ENCODE data around the gene GLRX3.

The GLRX3 gene

DNA sequence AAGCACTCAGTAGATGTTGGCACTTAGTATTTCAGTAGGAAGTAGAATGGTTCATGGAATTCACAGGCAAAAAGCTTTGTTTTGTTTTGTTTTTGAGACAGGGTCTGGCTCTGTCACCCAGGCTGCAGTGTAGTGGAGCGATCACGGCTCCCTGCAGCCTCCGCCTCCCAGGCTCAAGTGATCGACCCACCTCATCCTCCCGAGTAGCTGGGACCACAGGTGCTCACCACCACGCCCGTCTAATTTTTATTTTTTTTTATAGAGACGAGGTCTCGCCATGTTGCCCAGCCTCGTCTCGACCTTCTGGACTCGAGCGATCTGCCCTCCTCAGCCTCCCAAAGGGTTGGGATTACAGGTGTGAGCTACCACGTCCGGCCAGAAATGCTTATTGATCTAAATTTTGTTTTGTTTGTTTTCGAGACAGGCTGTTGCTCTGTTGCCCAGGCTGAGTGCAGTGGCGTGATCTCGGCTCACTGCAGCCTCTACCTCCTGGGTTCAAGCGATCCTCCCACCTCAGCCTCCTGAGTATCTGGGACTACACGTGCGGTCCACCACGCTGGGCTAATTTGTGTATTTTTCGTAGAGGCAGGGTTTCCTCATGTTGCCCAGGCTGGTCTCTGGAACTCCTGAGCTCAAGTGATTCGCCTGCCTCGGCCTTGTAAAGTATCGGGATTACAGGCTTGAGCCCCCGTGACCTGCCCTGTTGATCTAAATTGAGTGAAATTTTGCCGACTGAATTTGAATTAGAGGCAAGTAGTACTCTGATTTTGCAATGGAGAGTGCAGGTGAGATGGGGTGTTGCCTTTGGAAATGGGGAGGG, 1.7 kb downstream of the GLRX3 start:
- DNase-seq, result no peak

DNA sequence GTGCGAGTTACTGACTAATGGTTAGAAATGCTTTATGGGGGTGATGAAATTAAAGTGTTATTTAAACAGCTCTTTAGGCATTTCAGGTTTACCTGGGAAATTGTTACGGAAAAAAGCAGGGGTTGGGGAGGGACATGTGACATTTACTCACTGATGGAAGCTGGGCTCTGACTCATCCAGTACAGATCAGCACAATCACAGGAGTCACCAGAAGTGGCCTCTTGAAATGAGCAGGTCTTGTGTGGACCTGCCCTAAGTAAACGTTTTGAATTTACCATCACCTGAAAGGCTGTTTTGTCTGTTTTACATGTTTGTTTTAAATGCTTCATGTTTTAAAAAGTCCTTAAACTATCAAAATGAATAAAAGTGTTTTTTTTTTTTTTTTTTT, 2.3 kb downstream of the GLRX3 start:
- peak; percentile 44 for DNase-seq

DNA sequence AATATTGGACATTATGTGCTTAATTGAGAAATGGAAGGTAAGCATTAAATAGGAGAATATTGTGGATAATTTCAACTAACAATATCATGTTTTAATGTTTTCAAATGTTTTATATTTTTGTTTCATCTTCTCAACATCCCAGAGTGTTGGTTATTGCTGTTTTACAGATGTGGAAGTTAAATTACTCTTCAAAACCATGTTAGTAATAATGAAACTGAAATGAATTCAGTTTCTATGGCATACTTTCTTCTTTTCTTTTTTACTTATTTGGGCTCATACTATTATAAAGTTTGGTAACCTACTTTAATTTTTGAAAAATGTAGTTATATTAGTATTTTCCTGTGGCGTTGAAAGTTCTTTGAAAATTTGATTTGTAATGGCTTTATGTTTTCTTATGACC, 4.2 kb downstream of the GLRX3 start:
- DNase-seq, result no peak

- DNase-seq, result no peak
These were observed 4.8 kb downstream of the GLRX3 start for GRCh38 chr10:130141038-130141437.

- DNase-seq, result no peak
These were observed 5.3 kb downstream of the GLRX3 start for GRCh38 chr10:130141460-130141859.

DNA sequence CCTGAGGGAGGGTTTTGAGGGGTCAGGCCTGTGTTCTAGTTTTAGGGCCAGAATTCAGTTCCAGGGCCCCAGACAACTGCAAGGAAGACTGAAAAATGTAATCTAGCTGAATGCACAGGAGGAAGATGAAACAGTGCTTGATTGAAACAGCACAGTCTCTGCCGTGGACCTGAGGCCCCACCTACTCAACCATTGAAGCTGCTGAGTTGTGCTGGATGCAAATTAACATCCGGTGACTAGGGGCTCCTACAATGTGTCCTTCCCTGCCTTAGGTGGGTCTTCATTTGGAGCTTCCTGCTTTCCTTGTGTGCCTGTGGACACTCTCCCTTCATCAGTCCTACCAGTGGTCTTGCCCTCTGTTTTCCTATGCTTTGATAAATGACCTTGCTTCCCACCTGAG, 5.7 kb downstream of the GLRX3 start:
- DNase-seq, result no peak

DNA sequence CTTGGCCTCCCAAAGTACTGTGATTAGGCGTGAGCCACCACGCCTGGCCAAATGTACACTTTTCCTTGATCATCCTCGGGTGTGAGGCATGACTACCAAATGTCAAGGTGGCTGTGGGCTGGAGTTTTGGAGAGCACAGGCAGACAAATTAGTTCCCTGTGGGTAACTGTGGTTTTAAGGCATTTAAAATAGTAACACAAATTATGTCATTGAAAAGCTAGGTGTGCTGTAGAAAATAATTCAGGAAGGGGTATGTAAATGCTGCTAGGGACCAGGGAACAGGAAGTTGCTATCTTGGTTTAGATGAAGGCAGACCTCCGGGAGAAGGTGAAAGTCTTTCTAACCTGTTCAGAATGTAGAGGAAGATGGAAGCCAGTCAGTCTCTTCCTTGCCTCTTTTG, 9.9 kb downstream of the GLRX3 start:
- DNase-seq, result no peak

- DNase-seq, result no peak
These were observed 23.1 kb downstream of the GLRX3 start for GRCh38 chr10:130159192-130159794.

GRCh38 chr10:130160775-130161174, 24.6 kb downstream of the GLRX3 start:
- DNase-seq, result no peak

DNA sequence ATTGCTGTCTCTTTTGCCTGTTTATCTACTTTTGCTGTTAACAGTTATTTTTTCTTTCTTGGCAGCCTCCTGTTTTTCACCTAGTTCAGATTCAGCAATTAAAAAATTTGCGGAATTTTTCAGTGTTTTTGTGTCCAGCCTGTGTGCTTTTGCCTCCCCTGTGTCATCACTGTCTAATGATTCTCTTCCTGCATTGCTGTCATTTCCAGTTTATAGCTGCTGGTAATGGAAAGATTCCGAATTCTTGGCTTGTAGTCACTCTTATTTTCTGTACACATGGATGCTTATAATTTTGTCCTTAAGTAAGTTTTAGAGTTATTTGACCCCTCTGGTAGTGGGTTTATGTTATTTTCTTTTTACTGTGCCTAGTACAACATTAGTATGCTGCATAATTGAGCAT, 25.1 kb downstream of the GLRX3 start:
- DNase-seq, result no peak

GRCh38 chr10:130167193-130167592, 31.0 kb downstream of the GLRX3 start:
- DNase-seq, result no peak

DNA sequence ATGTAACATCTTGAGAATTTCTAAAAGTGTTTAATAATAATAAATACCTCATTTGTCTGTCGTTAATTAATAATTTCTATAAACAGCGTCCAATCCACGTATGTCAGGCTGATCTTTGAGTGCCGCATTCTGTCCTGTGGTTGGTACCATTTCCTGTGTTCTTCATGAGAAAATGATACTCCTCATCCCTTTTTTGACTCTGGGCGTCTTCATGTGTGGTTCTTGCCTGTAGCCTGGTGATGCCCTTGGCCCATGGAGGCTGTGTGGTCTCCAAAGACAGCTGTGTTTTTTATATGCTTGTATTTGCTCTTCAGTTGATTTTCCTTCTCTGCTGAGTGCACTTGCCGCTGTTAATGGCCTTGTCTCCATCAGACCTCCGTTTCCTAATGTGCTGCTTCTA, 31.5 kb downstream of the GLRX3 start:
- no peak for DNase-seq

DNA sequence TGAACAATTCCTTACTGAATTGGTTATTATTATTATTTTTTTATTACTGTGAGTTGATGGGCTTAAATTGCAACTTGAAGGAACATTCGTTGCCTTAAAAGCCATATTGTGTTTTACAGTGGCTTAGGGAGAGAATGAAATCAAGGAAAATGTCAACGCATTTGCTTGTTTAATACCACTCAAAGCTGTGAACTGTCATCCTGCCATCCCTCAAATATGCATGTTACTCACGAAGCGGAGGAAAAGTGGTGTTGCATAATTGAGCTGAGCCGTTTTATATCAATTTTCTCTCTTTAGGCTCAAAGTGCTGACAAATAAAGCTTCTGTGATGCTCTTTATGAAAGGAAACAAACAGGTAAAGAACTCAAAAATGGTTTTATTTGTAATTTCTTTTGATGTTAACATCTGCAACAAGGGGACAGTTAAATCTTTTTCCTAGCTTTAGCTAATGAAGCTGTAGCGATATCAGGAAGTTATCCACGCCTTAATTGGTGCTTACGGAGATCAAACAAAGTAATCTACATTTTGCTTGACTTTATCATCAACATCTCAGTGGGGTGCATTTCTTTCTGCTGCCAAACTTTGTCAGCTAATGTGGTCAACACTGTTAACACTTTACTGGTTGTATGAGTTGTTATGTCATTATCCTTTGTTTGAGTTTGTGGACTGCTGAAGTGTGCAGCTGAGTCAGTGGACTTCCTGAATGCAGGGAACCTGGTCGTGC, 33.1 kb downstream of the GLRX3 start:
- DNase-seq, result no peak

DNA sequence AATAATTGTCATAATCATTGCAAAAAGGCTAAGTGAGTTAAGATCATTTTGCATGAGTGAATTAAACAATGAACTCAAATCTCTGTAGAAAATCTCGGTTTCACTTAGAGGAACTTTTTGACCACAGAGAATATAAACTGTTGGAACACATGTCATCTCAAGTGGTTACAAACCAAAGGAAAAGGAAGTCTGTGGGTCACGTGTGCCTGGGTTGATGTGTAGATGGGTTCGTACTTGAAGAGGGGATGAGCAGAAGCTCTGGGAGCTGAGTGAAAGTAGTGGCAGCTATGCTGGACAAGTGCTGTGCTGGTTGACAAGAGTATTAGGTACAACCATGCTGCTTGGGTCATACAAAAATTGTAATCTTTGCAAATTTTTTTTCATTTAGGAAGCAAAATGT, 35.0 kb downstream of the GLRX3 start:
- no peak for DNase-seq

- DNase-seq, result no peak
These were observed 38.1 kb downstream of the GLRX3 start for GRCh38 chr10:130174328-130174727.

DNA sequence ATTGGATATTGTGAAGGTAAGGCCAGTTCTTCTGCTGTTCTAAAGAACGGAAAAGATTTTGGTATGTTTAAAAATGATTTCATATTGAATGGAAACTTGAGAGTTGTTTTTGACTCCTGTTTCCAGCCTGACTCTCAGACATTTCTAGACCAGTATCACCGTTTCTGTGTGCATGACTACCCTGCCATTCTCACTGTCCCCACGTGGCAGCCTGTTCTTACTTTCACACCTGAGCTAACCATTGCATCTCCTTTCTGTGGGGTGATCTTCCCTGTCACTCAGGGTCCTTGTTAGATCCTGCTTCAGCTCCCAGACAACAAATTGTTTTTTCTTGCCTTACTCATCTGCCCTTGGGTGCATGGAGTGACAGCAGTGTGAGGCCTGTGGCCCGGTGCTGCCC, 38.9 kb downstream of the GLRX3 start:
- DNase-seq, result no peak

DNA sequence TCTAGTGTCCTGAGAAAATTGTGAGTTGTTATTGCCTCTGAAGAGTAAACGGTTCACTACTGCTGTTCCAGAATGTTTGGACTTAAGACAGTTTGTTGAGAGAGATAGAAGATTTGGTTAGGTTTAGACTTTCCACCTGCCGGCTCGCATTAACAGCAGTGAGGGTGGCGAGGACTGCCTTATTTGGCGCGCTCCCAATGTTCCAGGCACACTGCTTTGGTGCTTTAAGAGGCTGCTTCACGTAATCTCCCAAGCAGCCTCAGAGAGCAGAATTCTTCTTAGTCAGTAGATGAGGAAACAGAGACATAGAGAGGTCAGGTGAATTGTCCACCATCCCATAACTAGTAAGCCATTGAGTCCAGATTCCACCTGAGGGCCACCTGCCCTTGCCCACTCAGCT, 41.1 kb downstream of the GLRX3 start:
- DNase-seq, result no peak

GRCh38 chr10:130179640-130180039, 43.4 kb downstream of the GLRX3 start:
- DNase-seq, result no peak

DNA sequence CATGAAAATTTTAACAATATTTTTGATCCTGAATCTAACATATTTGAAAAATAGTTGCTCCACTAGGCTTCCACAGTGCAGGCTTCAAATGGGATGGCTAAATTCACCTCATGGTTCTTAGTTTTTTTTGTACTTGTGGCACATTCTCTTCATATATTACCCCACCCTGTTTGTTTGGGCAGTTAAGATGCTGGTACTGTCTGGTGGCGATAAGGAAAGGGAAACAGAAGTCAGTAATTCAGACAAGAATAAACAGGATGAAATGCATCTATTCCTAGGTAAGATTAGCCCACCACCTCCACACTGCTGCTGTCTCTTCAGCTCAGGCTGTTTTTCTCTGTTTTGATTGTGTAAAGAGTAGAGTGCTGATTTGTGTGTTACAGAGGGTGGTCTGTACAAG, 44.2 kb downstream of the GLRX3 start:
- DNase-seq, result no peak

DNA sequence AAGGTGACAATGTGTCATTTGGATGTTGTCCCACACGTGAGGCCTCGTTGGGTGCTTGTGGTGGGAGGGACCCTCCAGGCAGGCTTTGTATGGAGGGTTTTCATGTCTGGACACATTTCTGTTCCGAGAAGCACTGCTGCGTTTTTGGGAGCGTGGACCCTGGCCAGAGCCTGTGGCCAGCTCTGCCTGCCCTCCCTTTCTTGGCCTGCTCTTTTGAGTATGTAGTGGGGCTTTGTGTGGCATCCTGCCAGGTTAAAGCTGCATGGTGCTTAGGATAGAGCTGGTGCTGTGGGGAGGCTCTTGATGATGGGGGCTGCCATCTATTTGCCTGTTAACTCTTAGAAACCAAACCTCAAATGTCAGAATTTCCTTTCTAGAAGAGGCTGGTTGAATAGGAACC, 45.7 kb downstream of the GLRX3 start:
- no peak for DNase-seq

DNA sequence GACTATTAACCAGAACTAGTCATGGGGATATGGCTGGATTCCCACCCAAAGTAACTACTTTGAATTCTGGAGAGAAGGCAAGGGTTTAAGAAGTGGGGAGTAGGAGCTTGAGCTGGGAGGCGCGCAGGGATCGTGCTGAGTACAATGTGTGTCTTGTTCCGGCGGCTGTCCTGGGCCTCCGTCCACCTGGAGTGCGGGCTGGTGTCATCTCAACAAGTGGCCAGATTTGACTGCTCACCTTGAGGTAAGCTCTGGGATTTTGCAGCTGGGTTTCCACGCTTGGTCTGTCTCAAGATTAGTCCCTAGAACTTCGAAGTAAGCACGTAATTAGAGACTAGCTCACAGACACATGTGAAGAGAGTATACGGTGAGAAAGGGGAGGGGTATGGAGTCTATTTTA, 49.4 kb downstream of the GLRX3 start:
- no peak for DNase-seq

- DNase-seq, result no peak
These were observed 52.3 kb downstream of the GLRX3 start for GRCh38 chr10:130188195-130189175.

DNA sequence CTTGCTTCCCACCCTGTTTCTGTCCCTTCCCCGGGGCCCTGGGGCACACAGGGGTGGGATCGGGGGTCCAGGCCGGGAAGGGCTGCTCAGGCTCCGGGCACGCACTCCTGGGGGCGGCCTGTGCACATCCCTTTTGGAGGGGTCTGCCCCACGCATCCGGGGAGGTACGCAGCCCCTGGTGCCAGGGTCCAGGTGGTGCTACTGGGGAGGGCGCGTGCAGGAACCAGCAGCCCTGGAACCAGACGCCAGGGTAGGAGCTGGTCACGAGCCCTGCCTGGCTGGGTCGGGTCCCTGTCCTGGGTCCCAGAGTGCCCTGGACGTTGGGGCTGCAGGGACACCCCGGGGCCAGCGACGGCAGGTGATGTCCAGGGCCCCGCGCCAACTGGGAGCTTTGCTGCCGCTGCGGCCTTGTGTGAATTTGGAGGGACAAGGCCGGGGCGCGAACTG, 53.4 kb downstream of the GLRX3 start:
- no peak for DNase-seq
